ENCODE measurements around the gene FBF1.

DNA sequence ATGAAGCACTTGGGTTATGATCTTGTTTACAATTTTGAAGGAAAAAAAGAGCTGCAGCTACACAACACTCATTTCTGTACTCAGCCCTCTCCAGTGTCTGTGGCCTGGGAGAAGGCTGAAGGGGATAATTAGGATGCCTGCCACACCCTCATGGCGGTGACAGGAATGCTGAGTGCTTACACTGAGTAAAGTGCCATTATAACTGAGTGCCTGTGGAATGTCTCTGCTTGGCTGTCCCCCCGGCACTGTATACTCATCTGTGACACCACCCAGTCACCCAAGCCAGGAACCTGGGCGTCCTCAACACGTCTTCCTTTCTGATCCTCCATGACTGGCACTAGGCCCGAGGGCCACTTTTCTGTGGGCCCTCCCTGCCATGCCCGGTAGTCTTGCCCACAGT, 32.6 kb downstream of the FBF1 start:
- TF ChIP-seq CTCF (conservative IDR thresholded peaks at IDR 0.05 in 1 of 2, IDR thresholded peaks at IDR 0.05 in 1 of 2; ENCODE audit: extremely low read depth in 1 of 2, insufficient read depth in 1 of 2, low read depth in 1 of 2, low read length in 2 of 2) (no peak), EZH2 (IDR thresholded peaks at IDR 0.05; ENCODE audit: borderline replicate concordance, low read length) (no peak)
